ENCODE measurements around the gene NR6A1.

Gene NR6A1

GRCh38 chr9:124498499-124499146, 272.5 kb downstream of the NR6A1 start:
- ChIA-PET CTCF (interaction anchor here (1.3 to 1.5 kb wide), 3 partner anchors 25 to 78 kb away, joined by 3 to 5 read pairs (median 4); no protein-coding TSS in a partner anchor), POLR2A (no interaction called here)

DNA sequence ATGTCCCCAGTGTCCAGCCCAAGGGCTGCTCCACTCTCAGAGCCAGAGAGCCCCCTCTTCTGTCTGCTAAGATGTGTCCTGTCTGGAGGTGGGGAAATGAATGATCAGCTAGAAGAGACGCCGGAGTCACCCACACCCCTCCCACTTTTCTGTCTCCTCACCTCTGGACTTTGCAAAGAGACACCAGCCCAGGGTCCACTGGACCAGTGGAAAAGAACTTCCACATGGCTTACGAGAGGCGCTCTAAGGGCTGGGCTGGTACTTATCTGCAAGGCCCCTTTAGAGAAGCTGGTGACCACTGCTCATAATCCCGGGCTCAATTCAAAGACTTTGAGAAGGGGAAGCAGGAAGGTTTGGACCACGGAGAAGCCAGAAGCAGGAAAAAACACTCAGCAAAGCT, 273.1 kb downstream of the NR6A1 start:
- TF ChIP-seq, protein P1, sequence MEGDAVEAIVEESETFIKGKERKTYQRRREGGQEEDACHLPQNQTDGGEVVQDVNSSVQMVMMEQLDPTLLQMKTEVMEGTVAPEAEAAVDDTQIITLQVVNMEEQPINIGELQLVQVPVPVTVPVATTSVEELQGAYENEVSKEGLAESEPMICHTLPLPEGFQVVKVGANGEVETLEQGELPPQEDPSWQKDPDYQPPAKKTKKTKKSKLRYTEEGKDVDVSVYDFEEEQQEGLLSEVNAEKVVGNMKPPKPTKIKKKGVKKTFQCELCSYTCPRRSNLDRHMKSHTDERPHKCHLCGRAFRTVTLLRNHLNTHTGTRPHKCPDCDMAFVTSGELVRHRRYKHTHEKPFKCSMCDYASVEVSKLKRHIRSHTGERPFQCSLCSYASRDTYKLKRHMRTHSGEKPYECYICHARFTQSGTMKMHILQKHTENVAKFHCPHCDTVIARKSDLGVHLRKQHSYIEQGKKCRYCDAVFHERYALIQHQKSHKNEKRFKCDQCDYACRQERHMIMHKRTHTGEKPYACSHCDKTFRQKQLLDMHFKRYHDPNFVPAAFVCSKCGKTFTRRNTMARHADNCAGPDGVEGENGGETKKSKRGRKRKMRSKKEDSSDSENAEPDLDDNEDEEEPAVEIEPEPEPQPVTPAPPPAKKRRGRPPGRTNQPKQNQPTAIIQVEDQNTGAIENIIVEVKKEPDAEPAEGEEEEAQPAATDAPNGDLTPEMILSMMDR (IDR thresholded peaks at IDR 0.05; ENCODE audit: control extremely low read depth, extremely low read depth, low read depth, missing control alignments): no peak
- no peak for DNase-seq (ENCODE audit: extremely low spot score)
- ChIA-PET CTCF (interaction anchor here (1.3 to 1.4 kb wide), 2 partner anchors 25 to 78 kb away, joined by 3 to 4 read pairs; no protein-coding TSS in a partner anchor), POLR2A (no interaction called here)

More at GRCh38 chr9:124498499-124499146, 272.5 kb downstream of the NR6A1 start:
- DNase-seq (ENCODE audit: extremely low spot score): no peak
- TF ChIP-seq, protein P1 (IDR thresholded peaks at IDR 0.05; ENCODE audit: control extremely low read depth, extremely low read depth, low read depth, missing control alignments): no peak

DNA sequence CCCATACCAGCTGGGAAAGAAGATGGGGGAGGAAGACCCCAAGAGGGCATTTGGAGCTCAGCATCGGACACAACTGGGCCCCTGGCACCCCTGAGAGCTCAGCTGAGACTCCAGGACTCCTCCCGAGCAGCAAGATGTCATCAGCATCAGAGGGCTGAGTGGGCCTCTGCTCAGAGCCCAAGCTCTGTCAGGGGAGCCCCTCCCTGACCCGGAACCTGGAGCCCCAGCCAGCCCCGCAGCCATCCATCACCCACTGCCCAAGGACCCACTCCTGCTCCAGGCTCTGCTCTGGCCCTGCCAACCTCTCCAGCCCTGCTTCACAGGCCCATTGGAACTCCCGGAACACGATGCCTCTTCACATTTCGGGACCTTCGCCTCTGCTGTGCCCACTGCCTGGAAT, 273.7 kb downstream of the NR6A1 start:
- no peak for DNase-seq (ENCODE audit: extremely low spot score)
- ChIA-PET CTCF (interaction anchor here (1.3 kb wide), 1 partner anchor 79 kb away, joined by 4 read pairs; no protein-coding TSS in a partner anchor), POLR2A (no interaction called here)
- TF ChIP-seq, protein P1 (IDR thresholded peaks at IDR 0.05; ENCODE audit: control extremely low read depth, extremely low read depth, low read depth, missing control alignments): no peak

DNA sequence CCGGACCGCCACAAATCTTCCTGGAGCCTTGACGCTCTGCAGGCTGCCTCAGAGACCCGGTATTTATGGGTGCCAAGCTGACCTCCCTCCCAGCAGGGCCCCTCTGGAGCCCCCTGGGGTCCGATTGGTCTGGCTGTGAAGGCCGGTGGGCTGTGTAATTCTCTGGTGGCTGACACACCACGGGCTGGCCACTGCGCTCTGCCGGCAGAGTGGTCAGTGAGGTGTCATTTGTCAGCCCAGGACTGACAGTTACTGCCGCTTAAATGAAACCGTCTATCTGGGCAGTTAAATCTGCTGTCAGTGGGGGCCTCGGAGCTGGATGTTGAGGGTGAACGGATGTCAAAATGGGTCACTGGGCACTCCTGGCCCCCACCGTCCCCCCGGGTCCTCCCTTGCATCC, 274.6 kb downstream of the NR6A1 start:
- no peak for DNase-seq (ENCODE audit: extremely low spot score)
- TF ChIP-seq, protein P1 (IDR thresholded peaks at IDR 0.05; ENCODE audit: control extremely low read depth, extremely low read depth, low read depth, missing control alignments): no peak
- CTCF ChIA-PET: no interaction called here
- POLR2A ChIA-PET: no interaction called here

- ChIA-PET POLR2A (no interaction called here), CTCF (no interaction called here)
- TF ChIP-seq, protein P1 (IDR thresholded peaks at IDR 0.05; ENCODE audit: control extremely low read depth, extremely low read depth, low read depth, missing control alignments): no peak
- DNase-seq (ENCODE audit: extremely low spot score): no peak
Measured at GRCh38 chr9:124496075-124496449, 275.0 kb downstream of the NR6A1 start.

- TF ChIP-seq, protein P1 (IDR thresholded peaks at IDR 0.05; ENCODE audit: control extremely low read depth, extremely low read depth, low read depth, missing control alignments): no peak
- no peak for DNase-seq (ENCODE audit: extremely low spot score)
- ChIA-PET POLR2A (no interaction called here), CTCF (interaction anchor here (2.0 kb wide), 1 partner anchor 41 kb away, joined by 7 read pairs; no protein-coding TSS in a partner anchor)
Measured at GRCh38 chr9:124495126-124496074, 275.7 kb downstream of the NR6A1 start.
